CD14-positive monocyte (primary cell): ENCODE data around the gene RELN. TPM values are rescaled to one million over a fixed set of nuclear protein-coding genes. Genes with fewer than 3 reads are reported as not detected.

Experiments
- DNase-seq, 3 donors: peaks; one replicate each; pipeline ENCODE4 v3.0.0-alpha.2; 2011 to 2022
- H2AFZ ChIP-seq: 2 replicates; pipeline ENCODE4 v1.6.0; 2012; ENCODE audit warnings: mild to moderate bottlenecking, low read depth, low read length, inconsistent platforms; ENCODE audit not compliant: insufficient read depth, poor library complexity, severe bottlenecking
- H3K27ac ChIP-seq, 2 donors: 1 replicate in 1 of 2; 2 replicates in 1 of 2; pipeline ENCODE4 v1.5.1; 2012 to 2013; ENCODE audit warnings: low read length in 2 of 2, control low read depth in 1 of 2, inconsistent platforms in 1 of 2, low read depth in 1 of 2, mild to moderate bottlenecking in 1 of 2
- H3K27me3 ChIP-seq, 2 donors: one replicate each; pipeline versions ENCODE4 v1.6.0 to v1.6.1; 2011 to 2013; ENCODE audit warnings: low read length in 2 of 2; ENCODE audit not compliant: control insufficient read depth in 2 of 2, insufficient read depth in 2 of 2
- H3K36me3 ChIP-seq, 2 donors: replicated peaks in 1 of 2; 1 replicate in 1 of 2; 2 replicates in 1 of 2; pipeline versions ENCODE4 v1.5.1 to v1.6.1; 2012 to 2013; ENCODE audit warnings: low read length in 2 of 2, control low read depth in 1 of 2, inconsistent platforms in 1 of 2, mild to moderate bottlenecking in 1 of 2; ENCODE audit not compliant: insufficient read depth in 2 of 2, control insufficient read depth in 1 of 2
- H3K4me1 ChIP-seq, 2 donors: 1 replicate in 1 of 2; 2 replicates in 1 of 2; pipeline versions ENCODE4 v1.5.1 to v1.6.1; 2012 to 2013; ENCODE audit warnings: low read length in 2 of 2, control low read depth in 1 of 2, inconsistent platforms in 1 of 2, mild to moderate bottlenecking in 1 of 2, moderate library complexity in 1 of 2; ENCODE audit not compliant: insufficient read depth in 2 of 2, control insufficient read depth in 1 of 2
- H3K4me2 ChIP-seq: replicated peaks from 2 replicates; pipeline ENCODE3; 2012; ENCODE audit warnings: low read length, moderate library complexity, mild to moderate bottlenecking; ENCODE audit not compliant: poor library complexity, severe bottlenecking; ENCODE audit errors: extremely low read depth
- H3K4me3 ChIP-seq, 3 experiments: fragments of 200-600 bp in 1 of 3; sonication (generic) in 1 of 3; replicated peaks in 1 of 3; 1 replicate in 2 of 3; 2 replicates in 1 of 3; pipeline ENCODE4 v1.5.1; 2011 to 2013; ENCODE audit warnings: low read length in 3 of 3, mild to moderate bottlenecking in 3 of 3, control low read depth in 2 of 3, low read depth in 2 of 3, inconsistent platforms in 1 of 3, moderate library complexity in 1 of 3
- H3K79me2 ChIP-seq: 2 replicates; pipeline ENCODE4 v1.6.0; 2012; ENCODE audit warnings: mild to moderate bottlenecking, control low read depth, inconsistent platforms, low read length, moderate library complexity; ENCODE audit not compliant: insufficient read depth
- H3K9ac ChIP-seq: 2 replicates; pipeline ENCODE4 v1.6.0; 2017; ENCODE audit warnings: low read length, mild to moderate bottlenecking; ENCODE audit not compliant: insufficient read depth, poor library complexity, severe bottlenecking
- H3K9me3 ChIP-seq, 2 donors: replicated peaks in 1 of 2; 1 replicate in 1 of 2; 2 replicates in 1 of 2; pipeline versions ENCODE4 v1.5.1 to v1.6.1; 2012 to 2013; ENCODE audit warnings: low read length in 2 of 2, control low read depth in 1 of 2; ENCODE audit not compliant: control insufficient read depth in 1 of 2, insufficient read depth in 1 of 2
- H4K20me1 ChIP-seq: 2 replicates; pipeline ENCODE4 v1.6.0; 2012; ENCODE audit warnings: mild to moderate bottlenecking, low read length, control low read depth, moderate library complexity; ENCODE audit not compliant: insufficient read depth
- H3K27ac Mint-ChIP-seq, 7 donors: one replicate each; pipeline ENCODE4 v1.8.0; 2020; ENCODE audit warnings: mild to moderate bottlenecking in 7 of 7, mixed read lengths in 7 of 7, moderate library complexity in 6 of 7, inconsistent platforms in 2 of 7
- H3K27me3 Mint-ChIP-seq, 3 donors: one replicate each; pipeline ENCODE4 v1.8.0; 2021 to 2022; ENCODE audit warnings: low read depth in 3 of 3, mild to moderate bottlenecking in 3 of 3, mixed read lengths in 3 of 3, moderate library complexity in 3 of 3, inconsistent platforms in 1 of 3
- H3K36me3 Mint-ChIP-seq, 2 donors: one replicate each; pipeline ENCODE4 v1.8.0; 2020; ENCODE audit warnings: mixed read lengths in 2 of 2, inconsistent platforms in 1 of 2, mild to moderate bottlenecking in 1 of 2
- H3K4me1 Mint-ChIP-seq: one replicate; pipeline ENCODE4 v1.8.0; 2020; ENCODE audit warnings: mild to moderate bottlenecking, mixed read lengths
- H3K4me3 Mint-ChIP-seq, 2 donors: one replicate each; pipeline ENCODE4 v1.8.0; 2020; ENCODE audit warnings: mild to moderate bottlenecking in 2 of 2, mixed read lengths in 2 of 2, moderate library complexity in 1 of 2
- H3K9me3 Mint-ChIP-seq, 7 donors: one replicate each; pipeline ENCODE4 v1.8.0; 2020 to 2022; ENCODE audit warnings: mixed read lengths in 7 of 7, mild to moderate bottlenecking in 6 of 7, moderate library complexity in 6 of 7, inconsistent platforms in 2 of 7
- CTCF ChIP-seq: fragments of 200-600 bp; IDR thresholded peaks from one replicate; pipeline ENCODE4 v1.8.0; 2022; ENCODE audit warnings: antibody characterized with exemption, mild to moderate bottlenecking
- WGBS: methylation state at CpG from one replicate; pipeline ENCODE4 v1.1.5; 2013; ENCODE audit warnings: missing lambda C conversion rate; ENCODE audit not compliant: insufficient coverage; 5-methylcytosine and 5-hydroxymethylcytosine counted together
- intact Hi-C, 2 donors: fragments of 100-400 bp; cut with micrococcal nuclease; formaldehyde crosslinking; loops; one replicate each; pipeline versions ENCODE4 v1.15.0 to v1.15.1; 2023
- polyA plus RNA-seq, 3 donors: library from polyadenylated mRNA; depleted of rRNA in 1 of 3; unstranded in 2 of 3; stranded (reverse) in 1 of 3; fragments of 300-500 nt in 2 of 3; fragments of >200 nt in 1 of 3; fragmentation: Illumina TruSeq in 2 of 3; gene quantifications; 1 replicate in 2 of 3; 2 replicates in 1 of 3; pipeline ENCODE4 v1.2.3, GENCODE V29; 2012 to 2021

RELN gene
- polyA plus RNA-seq, 3 donors = not detected

DNA sequence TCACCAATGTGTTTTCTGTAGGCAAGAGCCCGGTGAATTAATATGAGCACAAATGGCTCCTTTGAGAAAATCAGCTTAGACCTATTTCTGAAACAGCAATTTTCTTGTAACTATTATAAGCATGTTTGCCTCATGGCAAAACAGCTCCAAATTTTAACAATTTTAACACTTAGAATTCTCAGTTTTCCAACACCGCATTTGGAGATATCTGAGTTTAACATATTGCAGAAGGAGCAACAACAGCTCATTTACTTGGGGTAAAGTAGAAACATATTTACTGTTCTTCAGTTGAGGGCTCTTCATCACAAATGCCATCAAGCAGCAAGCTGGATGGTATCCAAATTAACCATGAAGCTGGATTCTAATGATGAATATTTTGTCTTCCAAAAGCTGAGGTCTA is 409.4 kb downstream of the RELN start:
- H3K27me3 ChIP-seq = no peaks in the 10 kb centered on the region
- H3K4me3 Mint-ChIP-seq = no peak overlapping the region
- no peak overlapping the region for H2AFZ ChIP-seq
- intact Hi-C loops = no loop called here
- no peak overlapping the region for H3K4me3 ChIP-seq
- no peak overlapping the region for H3K27ac Mint-ChIP-seq
- H4K20me1 ChIP-seq = no peaks in the 10 kb centered on the region
- H3K4me1 ChIP-seq = no peaks in the 10 kb centered on the region
- H3K4me1 Mint-ChIP-seq = no peaks in the 10 kb centered on the region
- peaks cover 0 to 5% (median 3%) of the 10 kb centered on the region in 3 donors for H3K27me3 Mint-ChIP-seq
- H3K9me3 Mint-ChIP-seq = no peaks in the 10 kb centered on the region
- H3K9me3 ChIP-seq = no peaks in the 10 kb centered on the region
- WGBS = no CpG with 5 or more reads among the region's 2 CpGs
- no peak overlapping the region for H3K9ac ChIP-seq
- H3K36me3 Mint-ChIP-seq = no peaks in the 10 kb centered on the region
- TF ChIP-seq CTCF = no peak
- no peaks in the 10 kb centered on the region for H3K36me3 ChIP-seq
- no peaks in the 10 kb centered on the region for H3K79me2 ChIP-seq
- no peak overlapping the region for H3K4me2 ChIP-seq
- no peak for DNase-seq
- no peak overlapping the region for H3K27ac ChIP-seq

- no peaks in the 10 kb centered on the region for H3K4me1 ChIP-seq
- intact Hi-C loops = loop anchor here in 1 of 2 donors (10.0 kb wide), 1 partner anchor 1338 kb away; no protein-coding TSS in a partner anchor
- Mint-ChIP-seq H3K27me3 (peaks cover 2 to 5% (median 3%) of the 10 kb centered on the region in 3 donors), H3K36me3 (no peaks in the 10 kb centered on the region), H3K4me3 (no peak overlapping the region), H3K9me3 (no peaks in the 10 kb centered on the region), H3K27ac (no peak overlapping the region), H3K4me1 (no peaks in the 10 kb centered on the region)
- no peak overlapping the region for H3K27ac ChIP-seq
- no peak overlapping the region for H2AFZ ChIP-seq
- H3K27me3 ChIP-seq = no peaks in the 10 kb centered on the region
- WGBS = no CpG with 5 or more reads among the region's 2 CpGs
- no peak overlapping the region for H3K4me2 ChIP-seq
- no peaks in the 10 kb centered on the region for H3K79me2 ChIP-seq
- no peaks in the 10 kb centered on the region for H3K36me3 ChIP-seq
- no peak overlapping the region for H3K4me3 ChIP-seq
- no peak for TF ChIP-seq CTCF
- H4K20me1 ChIP-seq = no peaks in the 10 kb centered on the region
- no peak for DNase-seq
- H3K9me3 ChIP-seq = no peaks in the 10 kb centered on the region
- H3K9ac ChIP-seq = no peak overlapping the region
These were observed 412.4 kb downstream of the RELN start for GRCh38 chr7:103577059-103577458.
